HepG2 (cell line): ENCODE data around the gene SOST. TPM values are rescaled to one million over a fixed set of nuclear protein-coding genes. Genes with fewer than 3 reads are reported as not detected.
A peak's percentile ranks its signal among the peaks of the same experiment; 100 is the strongest.

ENCODE experiments used
- BORCS8-MEF2B ChIP-seq: sonication (generic); formaldehyde crosslinking; IDR thresholded peaks from 2 replicates; pipeline ENCODE4 v1.8.0; 2022; ENCODE audit warnings: mild to moderate bottlenecking, missing genetic modification reagents
- FOXO4 ChIP-seq: sonication (generic); formaldehyde crosslinking; conservative IDR thresholded peaks from 2 replicates; pipeline ENCODE4 v1.8.1; 2023; ENCODE audit warnings: missing genetic modification reagents
- MEIS2 ChIP-seq: sonication (generic); formaldehyde crosslinking; IDR thresholded peaks from 2 replicates; pipeline ENCODE4 v1.9.0; 2021; ENCODE audit warnings: mild to moderate bottlenecking, missing genetic modification reagents
- MIER2 ChIP-seq: IDR thresholded peaks from 2 replicates; pipeline ENCODE4 v1.6.1; 2016; ENCODE audit warnings: missing biosample characterization, missing genetic modification reagents
- STAT6 ChIP-seq: sonication (generic); formaldehyde crosslinking; IDR thresholded peaks from 2 replicates; pipeline ENCODE4 v1.4.0; 2020; ENCODE audit warnings: missing genetic modification reagents, mild to moderate bottlenecking, borderline replicate concordance
- ZBTB46 ChIP-seq: sonication (generic); formaldehyde crosslinking; IDR thresholded peaks from 2 replicates; pipeline ENCODE4 v1.4.0; 2020; ENCODE audit warnings: mild to moderate bottlenecking, missing genetic modification reagents, borderline replicate concordance
- ZBTB7B ChIP-seq: sonication (generic); formaldehyde crosslinking; IDR thresholded peaks from 2 replicates; pipeline ENCODE4 v1.4.0; 2020; ENCODE audit warnings: missing genetic modification reagents
- ZFP1 ChIP-seq: IDR thresholded peaks from 2 replicates; pipeline ENCODE4 v1.6.1; 2016
- ZFP37 ChIP-seq: sonication (generic); formaldehyde crosslinking; IDR thresholded peaks from 2 replicates; pipeline ENCODE4 v1.4.0; 2020; ENCODE audit warnings: missing genetic modification reagents, borderline replicate concordance
- ZNF17 ChIP-seq: sonication (generic); formaldehyde crosslinking; IDR thresholded peaks from 2 replicates; pipeline ENCODE4 v1.5.0; 2020; ENCODE audit warnings: mild to moderate bottlenecking, missing genetic modification reagents
- ZNF30 ChIP-seq: sonication (generic); formaldehyde crosslinking; IDR thresholded peaks from 2 replicates; pipeline ENCODE4 v1.5.0; 2020; ENCODE audit warnings: mild to moderate bottlenecking, missing genetic modification reagents
- ZNF562 ChIP-seq: sonication (generic); formaldehyde crosslinking; IDR thresholded peaks from 2 replicates; pipeline ENCODE4 v1.8.0; 2022; ENCODE audit warnings: missing genetic modification reagents, borderline replicate concordance
- ZNF580 ChIP-seq: IDR thresholded peaks from 2 replicates; pipeline ENCODE4 v1.6.1; 2016; ENCODE audit warnings: low read depth, borderline replicate concordance
- polyA plus RNA-seq, 8 experiments: library from polyadenylated mRNA; depleted of rRNA in 3 of 8; stranded (reverse) in 7 of 8; unstranded in 1 of 8; fragments of >200 nt; fragmentation: Illumina TruSeq in 4 of 8; extraction: Trizol in 4 of 8; gene quantifications; 2 replicates each; pipeline versions ENCODE4 v1.2.1 to v1.2.3, GENCODE V29; 2011 to 2016; ENCODE audit warnings: low read depth in 4 of 8, missing spikeins in 1 of 8, mixed read lengths in 1 of 8; ENCODE audit not compliant: insufficient read depth in 1 of 8
- total RNA-seq, 5 experiments: library from RNA; depleted of rRNA; stranded (reverse); fragments of >200 nt; fragmentation: Illumina TruSeq; extraction: Trizol; gene quantifications; 2 replicates each; pipeline ENCODE4 v1.2.3, GENCODE V29; 2016; ENCODE audit warnings: low read depth in 1 of 5
- TF ChIP-seq, protein P1 (sequence below): sonication (generic); formaldehyde crosslinking; IDR thresholded peaks from 2 replicates; pipeline ENCODE4 v1.4.0; 2020; ENCODE audit warnings: mild to moderate bottlenecking, missing genetic modification reagents
- TF ChIP-seq, protein P2 (sequence below): sonication (generic); formaldehyde crosslinking; IDR thresholded peaks from 2 replicates; pipeline ENCODE4 v1.4.0; 2020; ENCODE audit warnings: missing genetic modification reagents
- TF ChIP-seq, protein P3 (sequence below): sonication (generic); formaldehyde crosslinking; IDR thresholded peaks from 2 replicates; pipeline ENCODE4 v1.4.0; 2020; ENCODE audit warnings: missing genetic modification reagents
- TF ChIP-seq, protein P4 (sequence below): sonication (generic); formaldehyde crosslinking; IDR thresholded peaks from 2 replicates; pipeline ENCODE4 v1.4.0; 2020; ENCODE audit warnings: low read depth, mild to moderate bottlenecking, missing genetic modification reagents

The SOST gene
- total and polyA plus RNA-seq, 2 of the 13 experiments (the other 11 are each of a cell fraction or from before 2014, with no cell fraction given) = not detected

GRCh38 chr17:43755389-43755875 is 3.2 kb downstream of the SOST start (continued):
- TF ChIP-seq, protein P1, sequence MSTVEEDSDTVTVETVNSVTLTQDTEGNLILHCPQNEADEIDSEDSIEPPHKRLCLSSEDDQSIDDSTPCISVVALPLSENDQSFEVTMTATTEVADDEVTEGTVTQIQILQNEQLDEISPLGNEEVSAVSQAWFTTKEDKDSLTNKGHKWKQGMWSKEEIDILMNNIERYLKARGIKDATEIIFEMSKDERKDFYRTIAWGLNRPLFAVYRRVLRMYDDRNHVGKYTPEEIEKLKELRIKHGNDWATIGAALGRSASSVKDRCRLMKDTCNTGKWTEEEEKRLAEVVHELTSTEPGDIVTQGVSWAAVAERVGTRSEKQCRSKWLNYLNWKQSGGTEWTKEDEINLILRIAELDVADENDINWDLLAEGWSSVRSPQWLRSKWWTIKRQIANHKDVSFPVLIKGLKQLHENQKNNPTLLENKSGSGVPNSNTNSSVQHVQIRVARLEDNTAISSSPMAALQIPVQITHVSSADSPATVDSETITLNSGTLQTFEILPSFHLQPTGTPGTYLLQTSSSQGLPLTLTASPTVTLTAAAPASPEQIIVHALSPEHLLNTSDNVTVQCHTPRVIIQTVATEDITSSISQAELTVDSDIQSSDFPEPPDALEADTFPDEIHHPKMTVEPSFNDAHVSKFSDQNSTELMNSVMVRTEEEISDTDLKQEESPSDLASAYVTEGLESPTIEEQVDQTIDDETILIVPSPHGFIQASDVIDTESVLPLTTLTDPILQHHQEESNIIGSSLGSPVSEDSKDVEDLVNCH (CRISPR knock-in tag) = no peak
- no peak for TF ChIP-seq MIER2 (CRISPR knock-in tag)
- no peak for TF ChIP-seq ZFP1 (CRISPR knock-in tag)
- TF ChIP-seq MEIS2 (CRISPR knock-in tag) = no peak
- TF ChIP-seq, protein P2, sequence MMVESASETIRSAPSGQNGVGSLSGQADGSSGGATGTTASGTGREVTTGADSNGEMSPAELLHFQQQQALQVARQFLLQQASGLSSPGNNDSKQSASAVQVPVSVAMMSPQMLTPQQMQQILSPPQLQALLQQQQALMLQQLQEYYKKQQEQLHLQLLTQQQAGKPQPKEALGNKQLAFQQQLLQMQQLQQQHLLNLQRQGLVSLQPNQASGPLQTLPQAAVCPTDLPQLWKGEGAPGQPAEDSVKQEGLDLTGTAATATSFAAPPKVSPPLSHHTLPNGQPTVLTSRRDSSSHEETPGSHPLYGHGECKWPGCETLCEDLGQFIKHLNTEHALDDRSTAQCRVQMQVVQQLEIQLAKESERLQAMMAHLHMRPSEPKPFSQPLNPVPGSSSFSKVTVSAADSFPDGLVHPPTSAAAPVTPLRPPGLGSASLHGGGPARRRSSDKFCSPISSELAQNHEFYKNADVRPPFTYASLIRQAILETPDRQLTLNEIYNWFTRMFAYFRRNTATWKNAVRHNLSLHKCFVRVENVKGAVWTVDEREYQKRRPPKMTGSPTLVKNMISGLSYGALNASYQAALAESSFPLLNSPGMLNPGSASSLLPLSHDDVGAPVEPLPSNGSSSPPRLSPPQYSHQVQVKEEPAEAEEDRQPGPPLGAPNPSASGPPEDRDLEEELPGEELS = no peak
- TF ChIP-seq ZNF30 = no peak
- 0 out of 2 replicates have a peak, but pooled peaks have one; percentile 46 for TF ChIP-seq BORCS8-MEF2B (CRISPR knock-in tag)
- no peak for TF ChIP-seq ZNF562 (CRISPR knock-in tag)
- no peak for TF ChIP-seq ZNF17
- no peak for TF ChIP-seq ZBTB7B (CRISPR knock-in tag)
- TF ChIP-seq, protein P3, sequence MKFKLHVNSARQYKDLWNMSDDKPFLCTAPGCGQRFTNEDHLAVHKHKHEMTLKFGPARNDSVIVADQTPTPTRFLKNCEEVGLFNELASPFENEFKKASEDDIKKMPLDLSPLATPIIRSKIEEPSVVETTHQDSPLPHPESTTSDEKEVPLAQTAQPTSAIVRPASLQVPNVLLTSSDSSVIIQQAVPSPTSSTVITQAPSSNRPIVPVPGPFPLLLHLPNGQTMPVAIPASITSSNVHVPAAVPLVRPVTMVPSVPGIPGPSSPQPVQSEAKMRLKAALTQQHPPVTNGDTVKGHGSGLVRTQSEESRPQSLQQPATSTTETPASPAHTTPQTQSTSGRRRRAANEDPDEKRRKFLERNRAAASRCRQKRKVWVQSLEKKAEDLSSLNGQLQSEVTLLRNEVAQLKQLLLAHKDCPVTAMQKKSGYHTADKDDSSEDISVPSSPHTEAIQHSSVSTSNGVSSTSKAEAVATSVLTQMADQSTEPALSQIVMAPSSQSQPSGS = no peak
- TF ChIP-seq, protein P4, sequence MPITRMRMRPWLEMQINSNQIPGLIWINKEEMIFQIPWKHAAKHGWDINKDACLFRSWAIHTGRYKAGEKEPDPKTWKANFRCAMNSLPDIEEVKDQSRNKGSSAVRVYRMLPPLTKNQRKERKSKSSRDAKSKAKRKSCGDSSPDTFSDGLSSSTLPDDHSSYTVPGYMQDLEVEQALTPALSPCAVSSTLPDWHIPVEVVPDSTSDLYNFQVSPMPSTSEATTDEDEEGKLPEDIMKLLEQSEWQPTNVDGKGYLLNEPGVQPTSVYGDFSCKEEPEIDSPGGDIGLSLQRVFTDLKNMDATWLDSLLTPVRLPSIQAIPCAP (CRISPR knock-in tag) = no peak
- TF ChIP-seq ZFP37 (CRISPR knock-in tag) = no peak
- TF ChIP-seq FOXO4 (CRISPR knock-in tag) = no peak
- no peak for TF ChIP-seq STAT6 (CRISPR knock-in tag)
- no peak for TF ChIP-seq ZNF580 (CRISPR knock-in tag)
- TF ChIP-seq ZBTB46 (CRISPR knock-in tag) = no peak
